Stimulated activated CD8-positive, alpha-beta memory T cell treated with anti-CD3 and anti-CD28 coated beads, Interleukin-7, amount 100 ng/mL, for 48 hours (primary cell): ENCODE data around the gene TMEM37.

Source experiments
- DNase-seq, 2 donors: peaks; one replicate each; pipeline ENCODE4 v3.0.0-alpha.2; 2020; ENCODE audit warnings: low read depth in 1 of 2; ENCODE audit errors: extremely low read depth in 1 of 2

TMEM37 gene

GRCh38 chr2:119432851-119433522 is 1.3 kb downstream of the TMEM37 start:
- no peak for DNase-seq

GRCh38 chr2:119433636-119434327 is 2.1 kb downstream of the TMEM37 start:
- DNase-seq, result no peak

GRCh38 chr2:119434664-119435063 is 3.0 kb downstream of the TMEM37 start:
- no peak for DNase-seq

GRCh38 chr2:119435081-119435952 is 3.7 kb downstream of the TMEM37 start:
- no peak for DNase-seq

GRCh38 chr2:119435953-119436297 is 4.3 kb downstream of the TMEM37 start:
- DNase-seq, result no peak

GRCh38 chr2:119436993-119437772 is 5.5 kb downstream of the TMEM37 start:
- DNase-seq, result no peak

- no peak for DNase-seq
Observed at GRCh38 chr2:119438128-119438656, 6.5 kb downstream of the TMEM37 start.

- no peak for DNase-seq
Observed at GRCh38 chr2:119438726-119439284, 7.2 kb downstream of the TMEM37 start.

- DNase-seq, result no peak
Observed at GRCh38 chr2:119439574-119440500, 8.2 kb downstream of the TMEM37 start.

GRCh38 chr2:119440501-119440870 is 8.8 kb downstream of the TMEM37 start:
- no peak for DNase-seq

- DNase-seq, result no peak
Observed at GRCh38 chr2:119440873-119441272, 9.2 kb downstream of the TMEM37 start.

- no peak for DNase-seq
Observed at GRCh38 chr2:119441376-119442225, 9.9 kb downstream of the TMEM37 start.

- no peak for DNase-seq
Observed at GRCh38 chr2:119442226-119442619, 10.6 kb downstream of the TMEM37 start.

- DNase-seq, result no peak
Observed at GRCh38 chr2:119442850-119443249, 11.2 kb downstream of the TMEM37 start.

GRCh38 chr2:119446037-119446436 is 14.4 kb downstream of the TMEM37 start:
- DNase-seq, result no peak

GRCh38 chr2:119448427-119449141 is 16.9 kb downstream of the TMEM37 start:
- DNase-seq, result no peak

GRCh38 chr2:119449521-119449920 is 17.9 kb downstream of the TMEM37 start:
- no peak for DNase-seq
